Cardiac fibroblast (primary cell): ENCODE measurements around the gene TSC22D2.

Source experiments
- DNase-seq, 2 donors: peaks; one replicate each; pipeline versions ENCODE4 v3.0.0 to v3.0.0-alpha.2; 2010; ENCODE audit warnings: low read depth in 2 of 2
- H3K4me3 ChIP-seq, 2 donors: replicated peaks in 1 of 2; 1 replicate in 1 of 2; 2 replicates in 1 of 2; pipeline ENCODE4 v1.5.1; 2011; ENCODE audit warnings: low read depth in 2 of 2, low read length in 2 of 2, mild to moderate bottlenecking in 2 of 2, moderate library complexity in 1 of 2
- TF ChIP-seq, protein P1 (sequence below): IDR thresholded peaks from one replicate; pipeline ENCODE4 v1.5.1; 2011; ENCODE audit warnings: low read depth, mild to moderate bottlenecking, low read length, inconsistent platforms

Gene TSC22D2

GRCh38 chr3:150374975-150375374, 33.1 kb upstream of the TSC22D2 start:
- no peak for DNase-seq
- TF ChIP-seq, protein P1, sequence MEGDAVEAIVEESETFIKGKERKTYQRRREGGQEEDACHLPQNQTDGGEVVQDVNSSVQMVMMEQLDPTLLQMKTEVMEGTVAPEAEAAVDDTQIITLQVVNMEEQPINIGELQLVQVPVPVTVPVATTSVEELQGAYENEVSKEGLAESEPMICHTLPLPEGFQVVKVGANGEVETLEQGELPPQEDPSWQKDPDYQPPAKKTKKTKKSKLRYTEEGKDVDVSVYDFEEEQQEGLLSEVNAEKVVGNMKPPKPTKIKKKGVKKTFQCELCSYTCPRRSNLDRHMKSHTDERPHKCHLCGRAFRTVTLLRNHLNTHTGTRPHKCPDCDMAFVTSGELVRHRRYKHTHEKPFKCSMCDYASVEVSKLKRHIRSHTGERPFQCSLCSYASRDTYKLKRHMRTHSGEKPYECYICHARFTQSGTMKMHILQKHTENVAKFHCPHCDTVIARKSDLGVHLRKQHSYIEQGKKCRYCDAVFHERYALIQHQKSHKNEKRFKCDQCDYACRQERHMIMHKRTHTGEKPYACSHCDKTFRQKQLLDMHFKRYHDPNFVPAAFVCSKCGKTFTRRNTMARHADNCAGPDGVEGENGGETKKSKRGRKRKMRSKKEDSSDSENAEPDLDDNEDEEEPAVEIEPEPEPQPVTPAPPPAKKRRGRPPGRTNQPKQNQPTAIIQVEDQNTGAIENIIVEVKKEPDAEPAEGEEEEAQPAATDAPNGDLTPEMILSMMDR = no peak
- H3K4me3 ChIP-seq = no peak overlapping the region

DNA sequence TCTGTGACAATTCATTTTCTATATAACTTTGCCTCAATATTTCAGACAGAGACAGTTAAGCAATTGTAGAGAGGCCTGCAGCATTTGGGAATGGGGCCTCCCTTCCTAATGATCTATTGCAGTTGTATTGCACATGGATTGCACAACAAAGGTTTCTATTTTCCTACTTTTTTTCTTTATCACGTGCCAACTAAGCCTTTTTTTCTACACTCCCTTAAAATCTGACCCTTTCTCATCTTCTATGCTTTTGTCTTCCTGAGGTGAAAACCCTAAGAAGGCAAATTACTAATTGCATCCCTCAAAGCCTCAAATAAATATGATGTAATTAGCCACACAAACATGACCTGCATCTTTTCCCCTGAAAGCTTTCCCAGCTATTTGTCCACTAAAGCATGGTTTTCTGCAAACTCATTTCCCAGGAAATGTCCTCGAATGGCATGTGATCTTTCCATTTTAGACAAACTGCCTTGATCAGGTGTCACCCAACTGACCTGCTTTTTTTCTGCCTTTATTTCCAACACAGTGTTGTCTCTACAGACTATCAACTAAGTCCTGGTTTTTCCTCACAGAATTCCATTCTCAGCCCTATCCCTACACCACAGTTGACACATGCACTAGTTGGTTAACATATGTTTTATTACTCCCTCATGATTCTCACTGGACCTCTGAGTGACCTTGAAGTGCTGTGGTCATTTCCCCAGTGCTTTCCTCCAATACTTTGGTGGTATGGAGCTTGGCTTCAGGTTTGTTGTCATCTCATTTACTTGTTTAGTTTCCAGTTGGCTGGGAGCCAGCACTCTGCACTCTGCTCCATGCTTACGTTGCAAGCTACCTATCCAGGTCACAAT, 31.9 kb upstream of the TSC22D2 start:
- DNase-seq = peak; percentile 66 to 75
- no peak overlapping the region for H3K4me3 ChIP-seq
- TF ChIP-seq, protein P1 = no peak

- H3K4me3 ChIP-seq = no peak overlapping the region
- DNase-seq = no peak
- TF ChIP-seq, protein P1 = no peak
Measured at GRCh38 chr3:150377601-150378300, 30.3 kb upstream of the TSC22D2 start.

GRCh38 chr3:150378301-150378748, 29.8 kb upstream of the TSC22D2 start:
- TF ChIP-seq, protein P1 = no peak

GRCh38 chr3:150379469-150379868, 28.6 kb upstream of the TSC22D2 start:
- DNase-seq = no peak
- no peak overlapping the region for H3K4me3 ChIP-seq
- TF ChIP-seq, protein P1 = no peak

More at GRCh38 chr3:150378301-150378748, 29.8 kb upstream of the TSC22D2 start:
- H3K4me3 ChIP-seq = no peak overlapping the region
- no peak for DNase-seq

GRCh38 chr3:150384296-150385212, 23.5 kb upstream of the TSC22D2 start:
- TF ChIP-seq, protein P1 = peak; percentile 14
- no peak overlapping the region for H3K4me3 ChIP-seq
- peak in 1 of 2 donors; percentile 26 for DNase-seq
